ENCODE measurements around the gene CFHR1. TPM values are rescaled to one million over a fixed set of nuclear protein-coding genes. Genes with fewer than 3 reads are reported as not detected.

The CFHR1 gene
- total and polyA plus RNA-seq, 2 of the 13 experiments (the other 11 are each of a cell fraction or from before 2014, with no cell fraction given): not detected

DNA sequence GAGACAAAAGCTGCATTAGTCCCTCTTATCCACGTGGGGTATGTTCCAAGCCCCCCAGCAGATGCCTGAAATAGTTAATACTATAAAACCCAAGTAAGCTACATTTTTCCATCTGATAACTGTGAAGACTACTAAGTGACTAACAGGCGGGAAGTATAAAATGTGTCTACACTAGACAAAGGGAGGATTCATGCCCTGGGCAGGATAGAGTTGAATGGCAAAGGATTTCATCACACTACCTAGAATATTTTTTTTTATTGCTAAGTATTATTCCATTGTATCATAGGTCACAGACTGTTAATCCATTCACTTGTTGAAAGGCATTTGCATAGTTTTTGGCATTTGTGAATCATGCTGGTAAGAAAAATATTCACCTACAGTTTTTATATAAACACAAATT is 41.9 kb downstream of the CFHR1 start (continued):
- TF ChIP-seq, protein P1, sequence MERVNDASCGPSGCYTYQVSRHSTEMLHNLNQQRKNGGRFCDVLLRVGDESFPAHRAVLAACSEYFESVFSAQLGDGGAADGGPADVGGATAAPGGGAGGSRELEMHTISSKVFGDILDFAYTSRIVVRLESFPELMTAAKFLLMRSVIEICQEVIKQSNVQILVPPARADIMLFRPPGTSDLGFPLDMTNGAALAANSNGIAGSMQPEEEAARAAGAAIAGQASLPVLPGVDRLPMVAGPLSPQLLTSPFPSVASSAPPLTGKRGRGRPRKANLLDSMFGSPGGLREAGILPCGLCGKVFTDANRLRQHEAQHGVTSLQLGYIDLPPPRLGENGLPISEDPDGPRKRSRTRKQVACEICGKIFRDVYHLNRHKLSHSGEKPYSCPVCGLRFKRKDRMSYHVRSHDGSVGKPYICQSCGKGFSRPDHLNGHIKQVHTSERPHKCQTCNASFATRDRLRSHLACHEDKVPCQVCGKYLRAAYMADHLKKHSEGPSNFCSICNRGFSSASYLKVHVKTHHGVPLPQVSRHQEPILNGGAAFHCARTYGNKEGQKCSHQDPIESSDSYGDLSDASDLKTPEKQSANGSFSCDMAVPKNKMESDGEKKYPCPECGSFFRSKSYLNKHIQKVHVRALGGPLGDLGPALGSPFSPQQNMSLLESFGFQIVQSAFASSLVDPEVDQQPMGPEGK (CRISPR knock-in tag; IDR thresholded peaks at IDR 0.05): no peak
- TF ChIP-seq, protein P2, sequence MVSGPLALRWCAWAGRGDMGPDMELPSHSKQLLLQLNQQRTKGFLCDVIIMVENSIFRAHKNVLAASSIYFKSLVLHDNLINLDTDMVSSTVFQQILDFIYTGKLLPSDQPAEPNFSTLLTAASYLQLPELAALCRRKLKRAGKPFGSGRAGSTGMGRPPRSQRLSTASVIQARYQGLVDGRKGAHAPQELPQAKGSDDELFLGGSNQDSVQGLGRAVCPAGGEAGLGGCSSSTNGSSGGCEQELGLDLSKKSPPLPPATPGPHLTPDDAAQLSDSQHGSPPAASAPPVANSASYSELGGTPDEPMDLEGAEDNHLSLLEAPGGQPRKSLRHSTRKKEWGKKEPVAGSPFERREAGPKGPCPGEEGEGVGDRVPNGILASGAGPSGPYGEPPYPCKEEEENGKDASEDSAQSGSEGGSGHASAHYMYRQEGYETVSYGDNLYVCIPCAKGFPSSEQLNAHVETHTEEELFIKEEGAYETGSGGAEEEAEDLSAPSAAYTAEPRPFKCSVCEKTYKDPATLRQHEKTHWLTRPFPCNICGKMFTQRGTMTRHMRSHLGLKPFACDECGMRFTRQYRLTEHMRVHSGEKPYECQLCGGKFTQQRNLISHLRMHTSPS (CRISPR knock-in tag; IDR thresholded peaks at IDR 0.05; ENCODE audit: low read depth): no peak
- TF ChIP-seq MBNL3 (CRISPR knock-in tag; conservative IDR thresholded peaks at IDR 0.05): no peak
- TF ChIP-seq, protein P3, sequence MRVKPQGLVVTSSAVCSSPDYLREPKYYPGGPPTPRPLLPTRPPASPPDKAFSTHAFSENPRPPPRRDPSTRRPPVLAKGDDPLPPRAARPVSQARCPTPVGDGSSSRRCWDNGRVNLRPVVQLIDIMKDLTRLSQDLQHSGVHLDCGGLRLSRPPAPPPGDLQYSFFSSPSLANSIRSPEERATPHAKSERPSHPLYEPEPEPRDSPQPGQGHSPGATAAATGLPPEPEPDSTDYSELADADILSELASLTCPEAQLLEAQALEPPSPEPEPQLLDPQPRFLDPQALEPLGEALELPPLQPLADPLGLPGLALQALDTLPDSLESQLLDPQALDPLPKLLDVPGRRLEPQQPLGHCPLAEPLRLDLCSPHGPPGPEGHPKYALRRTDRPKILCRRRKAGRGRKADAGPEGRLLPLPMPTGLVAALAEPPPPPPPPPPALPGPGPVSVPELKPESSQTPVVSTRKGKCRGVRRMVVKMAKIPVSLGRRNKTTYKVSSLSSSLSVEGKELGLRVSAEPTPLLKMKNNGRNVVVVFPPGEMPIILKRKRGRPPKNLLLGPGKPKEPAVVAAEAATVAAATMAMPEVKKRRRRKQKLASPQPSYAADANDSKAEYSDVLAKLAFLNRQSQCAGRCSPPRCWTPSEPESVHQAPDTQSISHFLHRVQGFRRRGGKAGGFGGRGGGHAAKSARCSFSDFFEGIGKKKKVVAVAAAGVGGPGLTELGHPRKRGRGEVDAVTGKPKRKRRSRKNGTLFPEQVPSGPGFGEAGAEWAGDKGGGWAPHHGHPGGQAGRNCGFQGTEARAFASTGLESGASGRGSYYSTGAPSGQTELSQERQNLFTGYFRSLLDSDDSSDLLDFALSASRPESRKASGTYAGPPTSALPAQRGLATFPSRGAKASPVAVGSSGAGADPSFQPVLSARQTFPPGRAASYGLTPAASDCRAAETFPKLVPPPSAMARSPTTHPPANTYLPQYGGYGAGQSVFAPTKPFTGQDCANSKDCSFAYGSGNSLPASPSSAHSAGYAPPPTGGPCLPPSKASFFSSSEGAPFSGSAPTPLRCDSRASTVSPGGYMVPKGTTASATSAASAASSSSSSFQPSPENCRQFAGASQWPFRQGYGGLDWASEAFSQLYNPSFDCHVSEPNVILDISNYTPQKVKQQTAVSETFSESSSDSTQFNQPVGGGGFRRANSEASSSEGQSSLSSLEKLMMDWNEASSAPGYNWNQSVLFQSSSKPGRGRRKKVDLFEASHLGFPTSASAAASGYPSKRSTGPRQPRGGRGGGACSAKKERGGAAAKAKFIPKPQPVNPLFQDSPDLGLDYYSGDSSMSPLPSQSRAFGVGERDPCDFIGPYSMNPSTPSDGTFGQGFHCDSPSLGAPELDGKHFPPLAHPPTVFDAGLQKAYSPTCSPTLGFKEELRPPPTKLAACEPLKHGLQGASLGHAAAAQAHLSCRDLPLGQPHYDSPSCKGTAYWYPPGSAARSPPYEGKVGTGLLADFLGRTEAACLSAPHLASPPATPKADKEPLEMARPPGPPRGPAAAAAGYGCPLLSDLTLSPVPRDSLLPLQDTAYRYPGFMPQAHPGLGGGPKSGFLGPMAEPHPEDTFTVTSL (CRISPR knock-in tag; IDR thresholded peaks at IDR 0.05; ENCODE audit: borderline replicate concordance): no peak
- no peak for TF ChIP-seq ZFP1 (CRISPR knock-in tag; IDR thresholded peaks at IDR 0.05)
- no peak for TF ChIP-seq AGO1 (IDR thresholded peaks at IDR 0.05; ENCODE audit: low read depth, low read length, poor library complexity, severe bottlenecking)
- no peak for TF ChIP-seq FOXK1 (CRISPR knock-in tag; IDR thresholded peaks at IDR 0.05; ENCODE audit: borderline replicate concordance, low read depth)

Measured in HepG2 (cell line).